Measurements from ENCODE around the gene GALNT12.
A peak's percentile ranks its signal among the peaks of the same experiment; 100 is the strongest.

Gene GALNT12

DNA sequence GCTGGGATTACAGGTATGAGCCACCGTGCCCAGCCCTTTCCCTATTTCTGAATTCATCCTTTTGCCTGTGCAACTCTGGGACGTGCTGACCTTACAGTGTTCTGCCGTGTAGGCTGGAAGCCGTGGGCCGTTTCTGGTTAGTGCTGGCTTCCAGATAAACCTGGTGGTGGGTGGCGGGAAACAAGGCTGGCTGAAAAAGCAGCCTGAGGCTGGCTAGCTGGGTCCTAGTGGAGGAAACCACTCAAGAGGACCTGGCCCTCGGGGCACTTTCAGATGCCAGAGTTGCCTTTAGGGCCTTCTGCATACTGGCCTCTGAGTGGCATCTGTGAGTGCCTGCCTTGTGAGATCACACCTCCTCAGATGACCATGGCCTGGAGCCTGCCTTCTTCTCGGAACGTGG is 26.9 kb downstream of the GALNT12 start:
- DNase-seq: no peak

GRCh38 chr9:98836206-98836605 is 28.7 kb downstream of the GALNT12 start:
- no peak for DNase-seq

- DNase-seq: no peak
These were observed 30.0 kb downstream of the GALNT12 start for GRCh38 chr9:98837516-98837915.

DNA sequence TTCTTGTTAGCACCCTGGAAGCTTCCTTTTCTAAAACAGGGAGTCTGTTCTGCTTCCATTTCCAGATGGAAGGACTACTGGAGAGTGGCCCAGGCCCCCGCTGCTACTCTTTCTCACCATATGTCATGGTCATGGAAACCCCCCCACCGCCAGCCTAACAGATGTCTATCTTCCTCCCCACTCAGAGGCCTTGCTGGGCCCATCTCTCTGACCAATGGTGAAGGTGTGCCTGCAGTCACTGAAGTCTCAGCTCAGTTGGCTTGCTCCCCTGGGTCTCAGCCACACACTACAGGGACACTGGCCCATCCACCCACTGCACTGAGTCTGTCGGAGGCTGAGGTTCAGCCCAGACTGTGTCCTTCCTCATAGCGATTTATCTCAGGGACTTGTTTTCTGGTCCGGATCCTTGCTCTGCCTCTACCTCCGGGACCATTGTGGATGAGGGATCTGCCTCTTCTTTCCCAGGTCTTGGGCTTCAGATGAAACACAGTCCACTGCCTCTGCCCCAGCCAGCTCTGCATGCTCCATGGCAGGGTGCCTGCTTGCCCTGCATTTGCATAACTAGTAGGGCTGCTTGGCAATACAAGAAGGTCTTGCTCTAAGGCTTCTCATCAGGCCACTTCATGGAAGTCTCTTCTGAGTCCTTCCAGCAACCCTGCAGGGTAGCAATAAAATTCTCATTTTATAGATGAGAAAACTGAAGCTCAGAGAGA is 30.8 kb downstream of the GALNT12 start:
- DNase-seq: no peak

GRCh38 chr9:98838868-98839565 is 31.5 kb downstream of the GALNT12 start:
- DNase-seq: no peak

DNA sequence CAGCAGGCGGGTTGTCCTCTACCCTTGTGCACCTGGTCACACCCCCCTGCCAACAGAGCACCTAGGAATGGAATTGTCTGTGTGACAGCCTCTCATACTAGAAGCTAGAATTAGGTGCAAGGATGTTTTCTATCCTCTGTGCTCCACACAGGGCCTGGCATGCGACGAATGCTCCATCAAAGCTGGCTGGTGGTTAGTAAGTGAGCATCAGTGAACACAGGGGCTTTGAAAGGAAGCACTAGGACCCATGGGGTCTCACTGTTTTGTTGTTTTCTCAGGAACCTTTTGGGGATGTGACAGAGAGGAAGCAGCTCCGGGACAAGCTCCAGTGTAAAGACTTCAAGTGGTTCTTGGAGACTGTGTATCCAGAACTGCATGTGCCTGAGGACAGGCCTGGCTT is 32.3 kb downstream of the GALNT12 start:
- no peak for DNase-seq

DNA sequence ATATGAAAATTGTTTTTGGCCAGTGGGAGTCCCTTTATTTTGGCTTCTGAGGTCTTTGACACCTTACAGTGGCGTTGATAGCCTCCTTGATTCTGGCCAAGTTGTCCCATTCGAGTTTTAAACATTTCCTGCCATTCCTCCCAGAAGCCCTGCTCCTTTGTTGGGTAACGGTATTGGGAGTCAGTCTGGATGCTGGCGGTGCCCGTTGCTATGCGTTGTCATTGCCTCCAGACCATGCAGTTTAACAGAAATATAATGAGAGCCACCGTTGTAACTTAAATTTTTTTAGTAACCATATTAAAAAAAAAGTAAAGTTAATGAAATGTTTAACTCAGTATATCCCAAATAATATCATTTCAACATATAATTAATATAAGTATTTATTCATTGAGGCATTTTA is 35.0 kb downstream of the GALNT12 start:
- DNase-seq: no peak

- DNase-seq: no peak
These were observed 38.6 kb downstream of the GALNT12 start for GRCh38 chr9:98846081-98846480.

GRCh38 chr9:98846879-98847278 is 39.4 kb downstream of the GALNT12 start:
- DNase-seq: no peak

- peak; percentile 60 for DNase-seq
These were observed 41.1 kb downstream of the GALNT12 start for GRCh38 chr9:98848450-98849149.

- no peak for DNase-seq
These were observed 42.1 kb downstream of the GALNT12 start for GRCh38 chr9:98849563-98849962.

DNA sequence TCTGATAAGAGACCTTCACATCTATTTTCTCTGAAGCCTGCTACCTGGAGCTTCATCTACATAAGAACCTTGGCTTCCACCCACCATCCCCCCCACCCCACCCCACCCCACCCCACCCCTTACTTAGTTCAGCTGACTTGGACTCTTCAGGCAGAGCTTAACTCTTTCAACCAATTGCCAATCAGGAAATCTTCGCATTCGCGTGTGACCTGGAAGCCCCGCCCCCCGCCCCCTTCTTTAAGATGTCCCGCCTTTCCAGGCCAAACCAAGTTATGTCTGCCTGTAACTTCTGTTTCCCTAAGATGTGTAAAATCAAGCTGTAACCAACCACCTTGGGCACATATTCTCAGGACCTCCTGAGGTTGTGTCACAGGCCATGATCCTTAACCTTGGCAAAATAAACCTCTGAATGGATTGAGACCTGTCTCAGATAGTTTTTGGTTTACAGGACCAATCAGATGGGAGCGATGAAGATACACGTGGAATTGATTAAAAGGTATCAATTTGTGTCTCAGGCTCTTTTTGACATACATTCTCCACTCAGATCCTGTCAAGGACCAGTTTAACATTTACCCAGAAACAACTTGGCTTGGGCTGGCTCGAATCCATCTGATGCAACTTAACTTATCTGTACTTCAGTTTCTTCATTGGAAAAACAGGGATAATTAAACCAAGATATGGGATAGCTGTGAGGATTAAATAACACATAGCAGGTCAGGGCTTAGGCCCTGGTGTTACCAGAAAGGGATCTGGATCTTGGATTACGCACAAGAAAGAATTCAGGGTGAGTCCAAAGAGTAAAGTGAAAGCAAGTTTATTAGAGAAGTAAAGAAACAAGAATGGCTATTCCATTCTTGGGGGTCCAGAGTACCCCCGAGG is 43.6 kb downstream of the GALNT12 start:
- DNase-seq: no peak

GRCh38 chr9:98851730-98852459 is 44.4 kb downstream of the GALNT12 start:
- DNase-seq: no peak

- DNase-seq: no peak
These were observed 44.9 kb downstream of the GALNT12 start for GRCh38 chr9:98852460-98852734.

GRCh38 chr9:98852961-98853360 is 45.5 kb downstream of the GALNT12 start:
- no peak for DNase-seq

DNA sequence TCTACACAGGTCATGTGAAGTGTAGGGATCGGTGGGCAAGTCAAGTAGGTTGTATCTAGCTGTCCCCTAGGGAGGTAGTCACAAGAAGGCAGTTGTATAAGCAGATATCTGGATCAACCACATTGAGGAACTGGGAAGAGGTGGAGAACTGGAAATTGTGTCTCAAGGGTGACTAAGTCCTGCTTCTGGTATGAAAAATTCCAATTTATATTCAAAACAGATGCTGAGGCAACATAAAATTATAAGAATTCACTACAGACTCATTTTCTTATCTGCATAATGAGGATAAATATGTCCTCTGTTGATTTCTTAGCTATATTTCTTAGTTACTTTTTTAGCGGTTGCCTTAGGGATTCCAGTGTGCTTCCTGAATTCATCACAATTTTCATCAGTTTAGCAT is 46.8 kb downstream of the GALNT12 start:
- DNase-seq: no peak

DNA sequence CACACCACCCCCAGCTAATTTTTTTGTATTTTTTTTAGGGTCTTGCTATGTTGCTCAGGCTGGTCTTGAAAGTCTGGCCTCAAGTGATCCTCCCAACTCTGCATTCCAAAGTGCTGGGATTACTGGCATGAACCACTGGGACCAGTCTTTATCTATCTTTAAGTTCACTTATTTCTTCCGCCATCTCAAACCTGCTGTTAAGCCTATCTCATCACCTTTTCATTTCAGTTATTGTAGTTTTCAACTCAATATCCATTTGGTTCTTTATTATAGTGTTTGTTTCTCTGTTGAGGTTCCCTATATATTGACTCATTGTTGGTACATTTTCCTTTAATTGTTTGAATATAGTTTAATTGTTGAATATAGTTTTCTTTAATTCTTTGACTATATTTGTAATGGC is 48.1 kb downstream of the GALNT12 start:
- DNase-seq: no peak

DNA sequence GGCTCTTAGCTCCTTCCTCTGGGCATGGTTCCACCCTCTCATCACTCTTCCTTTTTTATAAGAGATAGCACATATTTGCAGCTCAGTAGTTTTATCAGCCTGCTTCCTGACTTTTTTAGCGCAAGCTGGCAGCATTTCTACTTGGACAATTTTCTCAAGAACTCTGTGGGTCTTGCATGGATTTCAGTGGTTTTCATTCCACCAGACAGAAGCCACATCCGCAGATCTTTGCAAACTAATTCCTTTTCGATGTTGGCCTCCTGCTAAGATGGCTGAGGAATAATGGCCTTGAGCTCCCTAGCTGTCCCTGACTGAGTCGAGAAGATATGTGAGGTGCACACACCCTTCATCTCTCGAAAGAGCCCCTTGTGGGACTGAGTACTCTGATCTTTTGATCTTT is 49.5 kb downstream of the GALNT12 start:
- no peak for DNase-seq

- DNase-seq: no peak
These were observed 52.5 kb downstream of the GALNT12 start for GRCh38 chr9:98859941-98860340.

DNA sequence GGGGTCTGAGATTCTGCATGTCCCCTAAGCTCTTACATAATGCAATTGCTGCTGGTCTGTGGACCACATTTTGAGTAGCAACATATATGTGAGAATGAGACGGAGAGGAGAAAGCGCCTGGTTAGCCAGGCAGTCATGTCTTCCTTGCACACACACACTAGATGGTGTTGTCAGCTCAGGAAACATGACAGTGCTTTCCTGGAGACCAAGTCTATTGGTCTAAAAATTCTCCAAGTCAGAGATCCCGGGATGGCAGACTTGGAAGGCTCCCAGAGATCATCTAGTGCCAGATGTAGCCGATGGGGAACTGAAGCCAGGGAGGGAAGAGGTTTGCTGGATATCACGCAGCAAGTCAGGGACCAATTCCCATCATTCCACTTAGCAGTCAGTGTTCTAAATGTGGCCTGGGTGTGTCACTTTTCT is 53.4 kb downstream of the GALNT12 start:
- DNase-seq: no peak

DNA sequence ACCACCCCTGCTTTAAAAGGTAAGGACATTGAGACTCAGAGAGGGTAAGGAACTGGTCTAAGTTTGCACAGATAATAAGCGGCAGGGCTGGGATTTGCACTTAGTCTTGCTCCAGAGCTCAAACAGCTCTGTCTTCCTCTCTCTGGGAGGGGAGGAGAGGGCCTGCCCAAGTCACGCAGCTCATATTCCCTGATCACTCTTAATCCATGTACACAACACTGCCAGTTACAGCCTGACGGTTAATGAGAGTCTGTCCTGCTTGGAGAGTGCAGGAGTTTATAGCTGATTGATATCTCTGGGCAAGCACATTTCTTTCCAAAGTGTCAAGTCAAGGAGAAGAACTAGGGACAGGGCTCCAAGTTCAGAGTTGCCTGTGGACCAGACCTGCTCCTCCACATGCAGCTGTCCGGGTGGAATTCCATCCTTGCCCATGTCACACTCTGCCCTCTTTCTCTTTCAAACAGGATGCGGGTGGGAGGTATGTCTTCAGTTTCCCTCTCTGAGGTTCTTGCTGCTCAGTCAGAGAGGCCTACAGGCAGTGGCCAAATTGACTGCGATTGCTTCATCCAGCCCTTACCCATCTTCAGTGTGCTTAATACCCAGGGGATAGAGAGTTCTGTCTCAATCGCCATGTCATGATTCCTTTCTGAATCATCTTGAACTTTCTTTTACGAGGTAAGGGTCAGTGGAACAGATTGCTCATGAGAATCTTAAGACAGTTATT is 54.5 kb downstream of the GALNT12 start:
- no peak for DNase-seq

GRCh38 chr9:98862936-98863335 is 55.5 kb downstream of the GALNT12 start:
- DNase-seq: no peak
